ENCODE data around the gene RPL4.

Gene RPL4

GRCh38 chr15:66454143-66454542 lies 50.5 kb downstream of the RPL4 start:
- no peak for DNase-seq (ENCODE audit: low read depth)

GRCh38 chr15:66452971-66453580 lies 51.6 kb downstream of the RPL4 start:
- no peak for DNase-seq (ENCODE audit: low read depth)

GRCh38 chr15:66452420-66452819 lies 52.2 kb downstream of the RPL4 start:
- no peak for DNase-seq (ENCODE audit: low read depth)

Data from T-helper 22 cell (primary cell).